Measurements from ENCODE around the gene TRIM23.

The TRIM23 gene

GRCh38 chr5:65563777-65564176 is 60.4 kb downstream of the TRIM23 start:
- no peak for DNase-seq

GRCh38 chr5:65562731-65563701 is 61.1 kb downstream of the TRIM23 start, which contains the start of the genes CENPK and PPWD1:
TSS of gene CENPK (minus strand) at chr5:65563168. CDS start at chr5:65554907, 8,261 bp downstream.
TSS of gene PPWD1 (plus strand) at chr5:65563296. CDS start at chr5:65563311, 15 bp downstream.
- DNase-seq, result peak; percentile 97

GRCh38 chr5:65556718-65557117 is 67.4 kb downstream of the TRIM23 start:
- DNase-seq, result no peak

GRCh38 chr5:65556181-65556580 is 68.0 kb downstream of the TRIM23 start:
- DNase-seq, result no peak

GRCh38 chr5:65555287-65555686 is 68.8 kb downstream of the TRIM23 start:
- DNase-seq, result no peak

- DNase-seq, result no peak
These were observed 70.2 kb downstream of the TRIM23 start for GRCh38 chr5:65553941-65554340.

- DNase-seq, result peak; percentile 80
These were observed 75.9 kb downstream of the TRIM23 start for GRCh38 chr5:65548281-65548680.

- no peak for DNase-seq
These were observed 78.0 kb downstream of the TRIM23 start for GRCh38 chr5:65546141-65546540.

GRCh38 chr5:65544473-65544872 is 79.7 kb downstream of the TRIM23 start:
- no peak for DNase-seq

- DNase-seq, result no peak
These were observed 84.3 kb downstream of the TRIM23 start for GRCh38 chr5:65539827-65540226.

Data from activated CD4-positive, alpha-beta T cell treated with anti-CD3 and anti-CD28 coated beads, Interleukin-2, amount 50 U/mL, for 16 hours (primary cell).